ENCODE data around the gene SIRT2.
"Not testable (repeated sequence)": the region's sequence is repeated elsewhere in the genome, so short reads cannot be mapped to it uniquely, and the experiment has no call there.

SIRT2 gene

GRCh38 chr19:38870612-38871011, 28.8 kb downstream of the SIRT2 start:
- in situ Hi-C loops (cut with MboI; ENCODE audit: low sequenced_read_pairs) = no loop called here

- in situ Hi-C loops (cut with MboI; ENCODE audit: low sequenced_read_pairs) = no loop called here
These were observed 29.4 kb downstream of the SIRT2 start for GRCh38 chr19:38869836-38870607.

- in situ Hi-C loops (cut with MboI; ENCODE audit: low sequenced_read_pairs) = no loop called here
These were observed 30.1 kb downstream of the SIRT2 start for GRCh38 chr19:38869160-38869835.

- in situ Hi-C loops (cut with MboI; ENCODE audit: low sequenced_read_pairs) = no loop called here
These were observed 30.9 kb downstream of the SIRT2 start for GRCh38 chr19:38868551-38868950.

GRCh38 chr19:38867171-38867780, 32.1 kb downstream of the SIRT2 start:
- in situ Hi-C loops (cut with MboI; ENCODE audit: low sequenced_read_pairs) = no loop called here

- in situ Hi-C loops (cut with MboI; ENCODE audit: low sequenced_read_pairs) = no loop called here
These were observed 36.9 kb downstream of the SIRT2 start for GRCh38 chr19:38862321-38863059.

GRCh38 chr19:38861368-38861767, 38.0 kb downstream of the SIRT2 start:
- in situ Hi-C loops (cut with MboI; ENCODE audit: low sequenced_read_pairs) = no loop called here

GRCh38 chr19:38859631-38860204, 39.7 kb downstream of the SIRT2 start:
- in situ Hi-C loops (cut with MboI; ENCODE audit: low sequenced_read_pairs) = not testable (repeated sequence)

GRCh38 chr19:38856813-38857212, 42.6 kb downstream of the SIRT2 start:
- in situ Hi-C loops (cut with MboI; ENCODE audit: low sequenced_read_pairs) = no loop called here

GRCh38 chr19:38855751-38856150, 43.7 kb downstream of the SIRT2 start:
- in situ Hi-C loops (cut with MboI; ENCODE audit: low sequenced_read_pairs) = not testable (repeated sequence)

- in situ Hi-C loops (cut with MboI; ENCODE audit: low sequenced_read_pairs) = not testable (repeated sequence)
These were observed 44.5 kb downstream of the SIRT2 start for GRCh38 chr19:38854961-38855360.

- in situ Hi-C loops (cut with MboI; ENCODE audit: low sequenced_read_pairs) = no loop called here
These were observed 46.2 kb downstream of the SIRT2 start for GRCh38 chr19:38853214-38853613.

- in situ Hi-C loops (cut with MboI; ENCODE audit: low sequenced_read_pairs) = no loop called here
These were observed 47.0 kb downstream of the SIRT2 start for GRCh38 chr19:38852231-38853044.

GRCh38 chr19:38851622-38852230, 47.7 kb downstream of the SIRT2 start:
- in situ Hi-C loops (cut with MboI; ENCODE audit: low sequenced_read_pairs) = no loop called here

GRCh38 chr19:38850976-38851621, 48.3 kb downstream of the SIRT2 start:
- in situ Hi-C loops (cut with MboI; ENCODE audit: low sequenced_read_pairs) = no loop called here

GRCh38 chr19:38850436-38850975, 48.9 kb downstream of the SIRT2 start:
- in situ Hi-C loops (cut with MboI; ENCODE audit: low sequenced_read_pairs) = no loop called here

GRCh38 chr19:38849860-38850435, 49.5 kb downstream of the SIRT2 start, which contains the start of gene HNRNPL:
HNRNPL (minus strand) TSS chr19:38849986; CDS start chr19:38849966, 20 bp downstream.
- in situ Hi-C loops (cut with MboI; ENCODE audit: low sequenced_read_pairs) = no loop called here

GRCh38 chr19:38849147-38849859, 50.1 kb downstream of the SIRT2 start:
- in situ Hi-C loops (cut with MboI; ENCODE audit: low sequenced_read_pairs) = no loop called here

Data from HL-60/S4 (cell line).